ENCODE results near the gene ADARB1. TPM values are rescaled to one million over a fixed set of nuclear protein-coding genes. Genes with fewer than 3 reads are reported as not detected.

The ADARB1 gene
- total and polyA plus RNA-seq, 9 of the 15 experiments (the other 6 are each of a cell fraction or from before 2014, with no cell fraction given): 6.7 to 16.0 (median 8.3) TPM

- TF ChIP-seq, protein P1, sequence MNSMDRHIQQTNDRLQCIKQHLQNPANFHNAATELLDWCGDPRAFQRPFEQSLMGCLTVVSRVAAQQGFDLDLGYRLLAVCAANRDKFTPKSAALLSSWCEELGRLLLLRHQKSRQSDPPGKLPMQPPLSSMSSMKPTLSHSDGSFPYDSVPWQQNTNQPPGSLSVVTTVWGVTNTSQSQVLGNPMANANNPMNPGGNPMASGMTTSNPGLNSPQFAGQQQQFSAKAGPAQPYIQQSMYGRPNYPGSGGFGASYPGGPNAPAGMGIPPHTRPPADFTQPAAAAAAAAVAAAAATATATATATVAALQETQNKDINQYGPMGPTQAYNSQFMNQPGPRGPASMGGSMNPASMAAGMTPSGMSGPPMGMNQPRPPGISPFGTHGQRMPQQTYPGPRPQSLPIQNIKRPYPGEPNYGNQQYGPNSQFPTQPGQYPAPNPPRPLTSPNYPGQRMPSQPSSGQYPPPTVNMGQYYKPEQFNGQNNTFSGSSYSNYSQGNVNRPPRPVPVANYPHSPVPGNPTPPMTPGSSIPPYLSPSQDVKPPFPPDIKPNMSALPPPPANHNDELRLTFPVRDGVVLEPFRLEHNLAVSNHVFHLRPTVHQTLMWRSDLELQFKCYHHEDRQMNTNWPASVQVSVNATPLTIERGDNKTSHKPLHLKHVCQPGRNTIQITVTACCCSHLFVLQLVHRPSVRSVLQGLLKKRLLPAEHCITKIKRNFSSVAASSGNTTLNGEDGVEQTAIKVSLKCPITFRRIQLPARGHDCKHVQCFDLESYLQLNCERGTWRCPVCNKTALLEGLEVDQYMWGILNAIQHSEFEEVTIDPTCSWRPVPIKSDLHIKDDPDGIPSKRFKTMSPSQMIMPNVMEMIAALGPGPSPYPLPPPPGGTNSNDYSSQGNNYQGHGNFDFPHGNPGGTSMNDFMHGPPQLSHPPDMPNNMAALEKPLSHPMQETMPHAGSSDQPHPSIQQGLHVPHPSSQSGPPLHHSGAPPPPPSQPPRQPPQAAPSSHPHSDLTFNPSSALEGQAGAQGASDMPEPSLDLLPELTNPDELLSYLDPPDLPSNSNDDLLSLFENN (IDR thresholded peaks at IDR 0.05; ENCODE audit: low read depth in 2 of 2, low read length in 2 of 2): no peak
- TF ChIP-seq U2AF2 (optimal IDR thresholded peaks at IDR 0.05; ENCODE audit: low read depth, low read length) (no peak), ATF1 (CRISPR knock-in tag; IDR thresholded peaks at IDR 0.05) (no peak), ATF1 (tag; IDR thresholded peaks at IDR 0.05) (no peak), ZNF12 (CRISPR knock-in tag; IDR thresholded peaks at IDR 0.05) (no peak), PTTG1 (tag; IDR thresholded peaks at IDR 0.05; ENCODE audit: low read depth) (no peak)
- TF ChIP-seq, protein P2, sequence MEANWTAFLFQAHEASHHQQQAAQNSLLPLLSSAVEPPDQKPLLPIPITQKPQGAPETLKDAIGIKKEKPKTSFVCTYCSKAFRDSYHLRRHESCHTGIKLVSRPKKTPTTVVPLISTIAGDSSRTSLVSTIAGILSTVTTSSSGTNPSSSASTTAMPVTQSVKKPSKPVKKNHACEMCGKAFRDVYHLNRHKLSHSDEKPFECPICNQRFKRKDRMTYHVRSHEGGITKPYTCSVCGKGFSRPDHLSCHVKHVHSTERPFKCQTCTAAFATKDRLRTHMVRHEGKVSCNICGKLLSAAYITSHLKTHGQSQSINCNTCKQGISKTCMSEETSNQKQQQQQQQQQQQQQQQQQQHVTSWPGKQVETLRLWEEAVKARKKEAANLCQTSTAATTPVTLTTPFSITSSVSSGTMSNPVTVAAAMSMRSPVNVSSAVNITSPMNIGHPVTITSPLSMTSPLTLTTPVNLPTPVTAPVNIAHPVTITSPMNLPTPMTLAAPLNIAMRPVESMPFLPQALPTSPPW (CRISPR knock-in tag; IDR thresholded peaks at IDR 0.05): no peak
- TF ChIP-seq, protein P3, sequence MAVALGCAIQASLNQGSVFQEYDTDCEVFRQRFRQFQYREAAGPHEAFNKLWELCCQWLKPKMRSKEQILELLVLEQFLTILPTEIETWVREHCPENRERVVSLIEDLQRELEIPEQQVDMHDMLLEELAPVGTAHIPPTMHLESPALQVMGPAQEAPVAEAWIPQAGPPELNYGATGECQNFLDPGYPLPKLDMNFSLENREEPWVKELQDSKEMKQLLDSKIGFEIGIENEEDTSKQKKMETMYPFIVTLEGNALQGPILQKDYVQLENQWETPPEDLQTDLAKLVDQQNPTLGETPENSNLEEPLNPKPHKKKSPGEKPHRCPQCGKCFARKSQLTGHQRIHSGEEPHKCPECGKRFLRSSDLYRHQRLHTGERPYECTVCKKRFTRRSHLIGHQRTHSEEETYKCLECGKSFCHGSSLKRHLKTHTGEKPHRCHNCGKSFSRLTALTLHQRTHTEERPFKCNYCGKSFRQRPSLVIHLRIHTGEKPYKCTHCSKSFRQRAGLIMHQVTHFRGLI (CRISPR knock-in tag; IDR thresholded peaks at IDR 0.05): no peak
These were observed 189.2 kb downstream of the ADARB1 start (continued) for GRCh38 chr21:45263534-45263933.

Measured in K562 (cell line).